ENCODE measurements around the gene GNB3.
A peak's percentile ranks its signal among the peaks of the same experiment; 100 is the strongest.

GRCh38 chr12:6890789-6891645 is 50.3 kb downstream of the GNB3 start:
- TF ChIP-seq, protein P1, sequence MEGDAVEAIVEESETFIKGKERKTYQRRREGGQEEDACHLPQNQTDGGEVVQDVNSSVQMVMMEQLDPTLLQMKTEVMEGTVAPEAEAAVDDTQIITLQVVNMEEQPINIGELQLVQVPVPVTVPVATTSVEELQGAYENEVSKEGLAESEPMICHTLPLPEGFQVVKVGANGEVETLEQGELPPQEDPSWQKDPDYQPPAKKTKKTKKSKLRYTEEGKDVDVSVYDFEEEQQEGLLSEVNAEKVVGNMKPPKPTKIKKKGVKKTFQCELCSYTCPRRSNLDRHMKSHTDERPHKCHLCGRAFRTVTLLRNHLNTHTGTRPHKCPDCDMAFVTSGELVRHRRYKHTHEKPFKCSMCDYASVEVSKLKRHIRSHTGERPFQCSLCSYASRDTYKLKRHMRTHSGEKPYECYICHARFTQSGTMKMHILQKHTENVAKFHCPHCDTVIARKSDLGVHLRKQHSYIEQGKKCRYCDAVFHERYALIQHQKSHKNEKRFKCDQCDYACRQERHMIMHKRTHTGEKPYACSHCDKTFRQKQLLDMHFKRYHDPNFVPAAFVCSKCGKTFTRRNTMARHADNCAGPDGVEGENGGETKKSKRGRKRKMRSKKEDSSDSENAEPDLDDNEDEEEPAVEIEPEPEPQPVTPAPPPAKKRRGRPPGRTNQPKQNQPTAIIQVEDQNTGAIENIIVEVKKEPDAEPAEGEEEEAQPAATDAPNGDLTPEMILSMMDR (IDR thresholded peaks at IDR 0.05): peak in 3 of 4 experiments; percentile 90 to 97 (median 93)
- TF ChIP-seq POLR2AphosphoS5 (IDR thresholded peaks at IDR 0.05): peak; percentile 86

Data from gastroesophageal sphincter (tissue), 3 donors.